C1 segment of cervical spinal cord (tissue), 14 donors: Measurements from ENCODE around the gene UCN3.
"Not testable (repeated sequence)": the region's sequence is repeated elsewhere in the genome, so short reads cannot be mapped to it uniquely, and the experiment has no call there.

ENCODE experiments used
- DNase-seq, 14 donors: peaks; one replicate each; lab custom pipeline; 2025; lab: John Stamatoyannopoulos, UW

UCN3 gene

GRCh38 chr10:5365928-5366327 lies 1.2 kb downstream of the UCN3 start:
- DNase-seq, result no peak

- no peak for DNase-seq
Measured at GRCh38 chr10:5369362-5370158, 4.8 kb downstream of the UCN3 start.

- no peak for DNase-seq
Measured at GRCh38 chr10:5370493-5371352, 6.0 kb downstream of the UCN3 start.

- no peak for DNase-seq
Measured at GRCh38 chr10:5373307-5373706, 8.5 kb downstream of the UCN3 start.

- DNase-seq, result no peak
Measured at GRCh38 chr10:5373891-5374611, 9.3 kb downstream of the UCN3 start.

GRCh38 chr10:5376450-5376849 lies 11.7 kb downstream of the UCN3 start:
- no peak for DNase-seq

- not testable (repeated sequence) for DNase-seq
Measured at GRCh38 chr10:5379202-5379601, 14.4 kb downstream of the UCN3 start.

GRCh38 chr10:5380395-5380794 lies 15.6 kb downstream of the UCN3 start:
- not testable (repeated sequence) for DNase-seq

- DNase-seq, result no peak
Measured at GRCh38 chr10:5381187-5381586, 16.4 kb downstream of the UCN3 start.

GRCh38 chr10:5385224-5385623 lies 20.5 kb downstream of the UCN3 start:
- no peak for DNase-seq

- DNase-seq, result no peak
Measured at GRCh38 chr10:5387169-5387568, 22.4 kb downstream of the UCN3 start.

GRCh38 chr10:5390607-5391205 lies 25.9 kb downstream of the UCN3 start:
- DNase-seq, result no peak

- DNase-seq, result peak in 1 of 14 donors; percentile 15
Measured at GRCh38 chr10:5391790-5392189, 27.0 kb downstream of the UCN3 start.

- DNase-seq, result no peak
Measured at GRCh38 chr10:5393529-5393928, 28.8 kb downstream of the UCN3 start.

GRCh38 chr10:5395168-5395567 lies 30.4 kb downstream of the UCN3 start:
- DNase-seq, result no peak

GRCh38 chr10:5396556-5397300 lies 32.0 kb downstream of the UCN3 start:
- DNase-seq, result peak in 9 of 14 donors; percentile 16 to 68 (median 42)

GRCh38 chr10:5399332-5399731 lies 34.6 kb downstream of the UCN3 start:
- DNase-seq, result no peak

- peak in 1 of 14 donors; percentile 12 for DNase-seq
Measured at GRCh38 chr10:5400468-5401240, 35.9 kb downstream of the UCN3 start.

GRCh38 chr10:5402798-5403197 lies 38.0 kb downstream of the UCN3 start:
- DNase-seq, result no peak
